K562 (cell line): ENCODE measurements around the gene CAMK2G. TPM values are rescaled to one million over a fixed set of nuclear protein-coding genes. Genes with fewer than 3 reads are reported as not detected.

Experiments
- CCNT2 ChIP-seq: IDR thresholded peaks from 2 replicates; pipeline ENCODE4 v1.6.1; 2011; ENCODE audit warnings: borderline replicate concordance, low read depth, mild to moderate bottlenecking, moderate library complexity, mixed read lengths, low read length; ENCODE audit not compliant: insufficient read length; ENCODE audit errors: extremely low read depth
- CREM ChIP-seq: IDR thresholded peaks from 2 replicates; pipeline ENCODE4 v1.6.1; 2014; ENCODE audit warnings: antibody characterized with exemption, low read depth
- ERF ChIP-seq: fragments of 450-650 bp; formaldehyde crosslinking; IDR thresholded peaks from 2 replicates; pipeline ENCODE4 v1.4.0; 2020; ENCODE audit warnings: mild to moderate bottlenecking, mixed read lengths
- ETV6 ChIP-seq, 3 experiments: fragments of 150-350 bp in 1 of 3; sonication (generic) in 1 of 3; formaldehyde crosslinking in 1 of 3; IDR thresholded peaks; 2 replicates each; pipeline versions ENCODE4 v1.6.1 to v1.8.0; 2014 to 2022; ENCODE audit warnings: borderline replicate concordance in 2 of 3, low read depth in 2 of 3, antibody characterized with exemption in 1 of 3, low read length in 1 of 3, mild to moderate bottlenecking in 1 of 3, missing genetic modification reagents in 1 of 3
- KLF1 ChIP-seq: fragments of 450-650 bp; IDR thresholded peaks from 2 replicates; pipeline ENCODE4 v1.6.1; 2016; ENCODE audit warnings: missing genetic modification characterization, missing compliant biosample characterization
- MAZ ChIP-seq, 2 experiments: fragments of 450-650 bp in 1 of 2; sonication (generic) in 1 of 2; formaldehyde crosslinking; IDR thresholded peaks in 1 of 2; conservative IDR thresholded peaks in 1 of 2; 2 replicates each; pipeline versions ENCODE4 v1.4.0 to v1.5.0; 2020; ENCODE audit warnings: mild to moderate bottlenecking in 1 of 2, missing genetic modification reagents in 1 of 2
- POLR2A ChIP-seq: fragments of 450-650 bp; conservative IDR thresholded peaks from 2 replicates; pipeline ENCODE4 v1.6.1; 2016
- RB1 ChIP-seq: fragments of 450-650 bp; IDR thresholded peaks from 2 replicates; pipeline ENCODE4 v1.6.1; 2017; ENCODE audit warnings: low read depth, mild to moderate bottlenecking
- SIRT6 ChIP-seq: IDR thresholded peaks from one replicate; pipeline ENCODE4 v1.6.1; 2012; ENCODE audit warnings: low read depth, mild to moderate bottlenecking, control low read depth, inconsistent platforms, low read length, moderate library complexity
- STAT5B ChIP-seq: fragments of 250-450 bp; sonication (Bioruptor Pico); IDR thresholded peaks from 2 replicates; pipeline ENCODE4 v1.8.0; 2021; ENCODE audit warnings: mild to moderate bottlenecking, inconsistent platforms
- TCF15 ChIP-seq: fragments of 250-450 bp; sonication (Bioruptor Pico); IDR thresholded peaks from 2 replicates; pipeline ENCODE4 v1.8.0; 2022; ENCODE audit warnings: moderate library complexity, mild to moderate bottlenecking, inconsistent platforms
- TCF7L2 ChIP-seq: fragments of 150-350 bp; IDR thresholded peaks from 2 replicates; pipeline ENCODE4 v1.6.1; 2016; ENCODE audit warnings: low read depth, mild to moderate bottlenecking, low read length, moderate library complexity
- TFE3 ChIP-seq: fragments of 450-650 bp; formaldehyde crosslinking; IDR thresholded peaks from 2 replicates; pipeline ENCODE4 v1.4.0; 2020; ENCODE audit warnings: mild to moderate bottlenecking, mixed read lengths
- THAP7 ChIP-seq: fragments of 250-450 bp; sonication (Bioruptor Pico); IDR thresholded peaks from 2 replicates; pipeline ENCODE4 v1.5.0; 2021
- ZBTB8A ChIP-seq: fragments of 450-650 bp; IDR thresholded peaks from 2 replicates; pipeline ENCODE4 v1.6.1; 2018; ENCODE audit warnings: mild to moderate bottlenecking, moderate library complexity; ENCODE audit not compliant: partially characterized antibody
- ZMIZ1 ChIP-seq, 2 experiments: fragments of 150-350 bp in 1 of 2; IDR thresholded peaks; 2 replicates each; pipeline ENCODE4 v1.6.1; 2012 to 2016; ENCODE audit warnings: low read depth in 2 of 2, low read length in 2 of 2, mild to moderate bottlenecking in 1 of 2, moderate library complexity in 1 of 2
- ZNF512 ChIP-seq: IDR thresholded peaks from 2 replicates; pipeline ENCODE4 v1.6.1; 2016; ENCODE audit warnings: missing genetic modification characterization, missing compliant biosample characterization
- ZNF764 ChIP-seq: fragments of 250-450 bp; sonication (Bioruptor Pico); IDR thresholded peaks from 2 replicates; pipeline ENCODE4 v1.4.0; 2020; ENCODE audit warnings: low read depth, mild to moderate bottlenecking, moderate library complexity
- ZNF77 ChIP-seq: fragments of 250-450 bp; sonication (Bioruptor Pico); IDR thresholded peaks from 2 replicates; pipeline ENCODE4 v1.5.0; 2020
- polyA plus RNA-seq, 8 experiments: library from polyadenylated mRNA; depleted of rRNA in 4 of 8; stranded (reverse) in 5 of 8; unstranded in 3 of 8; fragments of >200 nt; fragmentation: Nextera tagmentation in 2 of 8; fragmentation: Illumina TruSeq in 1 of 8; extraction: Ambion mirVana in 2 of 8; extraction: Trizol in 1 of 8; gene quantifications; 2 replicates each; pipeline versions ENCODE4 v1.2.1 to v1.2.3, GENCODE V29; 2011 to 2014; ENCODE audit warnings: inconsistent platforms in 1 of 8, missing spikeins in 1 of 8
- total RNA-seq, 7 experiments: library from RNA; depleted of rRNA in 6 of 7; stranded (reverse); fragments of >200 nt in 6 of 7; fragmentation: Illumina TruSeq in 2 of 7; extraction: Trizol in 2 of 7; gene quantifications; 2 replicates each; pipeline versions ENCODE4 v1.2.1 to v1.2.3, GENCODE V29; 2011 to 2021; ENCODE audit warnings: low replicate concordance in 1 of 7

CAMK2G gene
- total and polyA plus RNA-seq, 9 of the 15 experiments (the other 6 are each of a cell fraction or from before 2014, with no cell fraction given): 9.0 to 37.9 (median 32.6) TPM

- TF ChIP-seq ZMIZ1 (IDR thresholded peaks at IDR 0.05; ENCODE audit: low read depth in 2 of 2, low read length in 2 of 2): no peak
- no peak for TF ChIP-seq ZNF77 (CRISPR knock-in tag)
- TF ChIP-seq KLF1: no peak
- TF ChIP-seq STAT5B (CRISPR knock-in tag): no peak
- TF ChIP-seq ERF: no peak
- TF ChIP-seq TCF7L2: 0 out of 2 replicates have a peak, but pooled peaks have one; percentile 8
- peak; percentile 89 for TF ChIP-seq CREM
- TF ChIP-seq POLR2A: peak; percentile 97
- TF ChIP-seq RB1: peak; percentile 59; the same call in 1 of the 2 replicates
- TF ChIP-seq SIRT6: no peak
- TF ChIP-seq ETV6 (IDR thresholded peaks at IDR 0.05; ENCODE audit: borderline replicate concordance in 1 of 2, low read depth in 2 of 2, low read length in 1 of 2): no peak; a peak in 1 of 4 replicates
- no peak; the same call in 1 of the 2 replicates for TF ChIP-seq ETV6 (CRISPR knock-in tag; IDR thresholded peaks at IDR 0.05; ENCODE audit: borderline replicate concordance)
- TF ChIP-seq TFE3 (CRISPR knock-in tag): no peak
- no peak for TF ChIP-seq TCF15 (CRISPR knock-in tag)
- TF ChIP-seq THAP7 (CRISPR knock-in tag): no peak
- TF ChIP-seq ZBTB8A: no peak
- no peak for TF ChIP-seq ZNF512 (tag)
- peak; percentile 68 for TF ChIP-seq CCNT2
- TF ChIP-seq MAZ (CRISPR knock-in tag; conservative IDR thresholded peaks at IDR 0.05 in 1 of 2, IDR thresholded peaks at IDR 0.05 in 1 of 2): peak; percentile 64 to 69; a peak in 2 of 4 replicates
- no peak for TF ChIP-seq ZNF764 (CRISPR knock-in tag)
Measured at GRCh38 chr10:73781879-73782748, 92.2 kb downstream of the CAMK2G start, which contains the start of gene CHCHD1 (continued).
